ENCODE data around the gene MSI2.

MSI2 gene

GRCh38 chr17:57657211-57657610 is 400.9 kb downstream of the MSI2 start:
- Mint-ChIP-seq H3K27me3 (no peaks in the 10 kb centered on the region), H3K36me3 (ENCODE audit: insufficient read depth) (peaks cover 3% of the 10 kb centered on the region), H3K9me3 (no peaks in the 10 kb centered on the region), H3K4me1 (peaks cover 16% of the 10 kb centered on the region), H3K27ac (ENCODE audit: low read depth) (no peak overlapping the region), H3K4me3 (no peak overlapping the region)
- no peak for DNase-seq (ENCODE audit: low spot score in 2 of 2)
- no peak for ATAC-seq (replicated peaks; ENCODE audit: extremely low read depth, poor library complexity, severe bottlenecking)

GRCh38 chr17:57662041-57662440 is 405.7 kb downstream of the MSI2 start:
- Mint-ChIP-seq H3K27ac (ENCODE audit: low read depth) (peak overlapping the region; percentile 60), H3K36me3 (ENCODE audit: insufficient read depth) (no peaks in the 10 kb centered on the region), H3K9me3 (no peaks in the 10 kb centered on the region), H3K27me3 (no peaks in the 10 kb centered on the region), H3K4me1 (peaks cover 26% of the 10 kb centered on the region), H3K4me3 (no peak overlapping the region)
- no peak for ATAC-seq (replicated peaks; ENCODE audit: extremely low read depth, poor library complexity, severe bottlenecking)
- no peak for DNase-seq (ENCODE audit: low spot score in 2 of 2)

GRCh38 chr17:57662644-57663308 is 406.5 kb downstream of the MSI2 start:
- ATAC-seq (replicated peaks; ENCODE audit: extremely low read depth, poor library complexity, severe bottlenecking) (no peak), DNase-seq (ENCODE audit: low spot score in 2 of 2) (no peak)
- no peaks in the 10 kb centered on the region for H3K9me3 Mint-ChIP-seq
- H3K4me3 Mint-ChIP-seq: no peak overlapping the region
- no peaks in the 10 kb centered on the region for H3K27me3 Mint-ChIP-seq
- peaks cover 24% of the 10 kb centered on the region for H3K4me1 Mint-ChIP-seq
- no peak overlapping the region for H3K27ac Mint-ChIP-seq (ENCODE audit: low read depth)
- H3K36me3 Mint-ChIP-seq (ENCODE audit: insufficient read depth): no peaks in the 10 kb centered on the region

- DNase-seq (ENCODE audit: low spot score in 2 of 2) (no peak), ATAC-seq (replicated peaks; ENCODE audit: extremely low read depth, poor library complexity, severe bottlenecking) (no peak)
- Mint-ChIP-seq H3K4me3 (no peak overlapping the region), H3K36me3 (ENCODE audit: insufficient read depth) (peaks cover 2% of the 10 kb centered on the region), H3K9me3 (no peaks in the 10 kb centered on the region), H3K27me3 (no peaks in the 10 kb centered on the region), H3K4me1 (peaks cover 25% of the 10 kb centered on the region), H3K27ac (ENCODE audit: low read depth) (peak overlapping the region; percentile 80)
Observed at GRCh38 chr17:57663326-57664070, 407.2 kb downstream of the MSI2 start.

GRCh38 chr17:57665128-57665527 is 408.8 kb downstream of the MSI2 start:
- no peak overlapping the region for H3K4me3 Mint-ChIP-seq
- DNase-seq (ENCODE audit: low spot score in 2 of 2) (no peak), ATAC-seq (replicated peaks; ENCODE audit: extremely low read depth, poor library complexity, severe bottlenecking) (no peak)
- H3K27me3 Mint-ChIP-seq: no peaks in the 10 kb centered on the region
- no peaks in the 10 kb centered on the region for H3K9me3 Mint-ChIP-seq
- peaks cover 4% of the 10 kb centered on the region for H3K36me3 Mint-ChIP-seq (ENCODE audit: insufficient read depth)
- H3K27ac Mint-ChIP-seq (ENCODE audit: low read depth): peak overlapping the region; percentile 80
- peaks cover 23% of the 10 kb centered on the region for H3K4me1 Mint-ChIP-seq

GRCh38 chr17:57665696-57666095 is 409.4 kb downstream of the MSI2 start:
- Mint-ChIP-seq H3K36me3 (ENCODE audit: insufficient read depth) (peaks cover 4% of the 10 kb centered on the region), H3K27ac (ENCODE audit: low read depth) (no peak overlapping the region), H3K4me3 (no peak overlapping the region), H3K27me3 (no peaks in the 10 kb centered on the region), H3K4me1 (peaks cover 25% of the 10 kb centered on the region), H3K9me3 (no peaks in the 10 kb centered on the region)
- DNase-seq (ENCODE audit: low spot score in 2 of 2) (no peak), ATAC-seq (replicated peaks; ENCODE audit: extremely low read depth, poor library complexity, severe bottlenecking) (no peak)

GRCh38 chr17:57666201-57666870 is 410.0 kb downstream of the MSI2 start:
- ATAC-seq (replicated peaks; ENCODE audit: extremely low read depth, poor library complexity, severe bottlenecking) (no peak), DNase-seq (ENCODE audit: low spot score in 2 of 2) (no peak)
- Mint-ChIP-seq H3K9me3 (no peaks in the 10 kb centered on the region), H3K4me3 (peak overlapping the region; percentile 25), H3K4me1 (peaks cover 32% of the 10 kb centered on the region), H3K36me3 (ENCODE audit: insufficient read depth) (peaks cover 4% of the 10 kb centered on the region), H3K27ac (ENCODE audit: low read depth) (no peak overlapping the region), H3K27me3 (no peaks in the 10 kb centered on the region)

GRCh38 chr17:57666946-57667345 is 410.6 kb downstream of the MSI2 start:
- peak overlapping the region; percentile 65 for H3K27ac Mint-ChIP-seq (ENCODE audit: low read depth)
- peaks cover 38% of the 10 kb centered on the region for H3K4me1 Mint-ChIP-seq
- H3K36me3 Mint-ChIP-seq (ENCODE audit: insufficient read depth): peaks cover 4% of the 10 kb centered on the region
- DNase-seq (ENCODE audit: low spot score in 2 of 2) (no peak), ATAC-seq (replicated peaks; ENCODE audit: extremely low read depth, poor library complexity, severe bottlenecking) (no peak)
- H3K9me3 Mint-ChIP-seq: no peaks in the 10 kb centered on the region
- H3K4me3 Mint-ChIP-seq: peak overlapping the region; percentile 25
- no peaks in the 10 kb centered on the region for H3K27me3 Mint-ChIP-seq

GRCh38 chr17:57667461-57667923 is 411.2 kb downstream of the MSI2 start:
- DNase-seq (ENCODE audit: low spot score in 2 of 2): no peak
- no peak overlapping the region for H3K4me3 Mint-ChIP-seq
- H3K9me3 Mint-ChIP-seq: no peaks in the 10 kb centered on the region
- H3K27me3 Mint-ChIP-seq: no peaks in the 10 kb centered on the region
- H3K4me1 Mint-ChIP-seq: peaks cover 43% of the 10 kb centered on the region
- peaks cover 6% of the 10 kb centered on the region for H3K36me3 Mint-ChIP-seq (ENCODE audit: insufficient read depth)
- ATAC-seq (replicated peaks; ENCODE audit: extremely low read depth, poor library complexity, severe bottlenecking): no peak
- peak overlapping the region; percentile 65 for H3K27ac Mint-ChIP-seq (ENCODE audit: low read depth)

GRCh38 chr17:57668332-57668731 is 412.0 kb downstream of the MSI2 start:
- DNase-seq (ENCODE audit: low spot score in 2 of 2): no peak
- Mint-ChIP-seq H3K27ac (ENCODE audit: low read depth) (peak overlapping the region; percentile 65), H3K9me3 (no peaks in the 10 kb centered on the region), H3K27me3 (no peaks in the 10 kb centered on the region), H3K36me3 (ENCODE audit: insufficient read depth) (peaks cover 7% of the 10 kb centered on the region), H3K4me3 (no peak overlapping the region), H3K4me1 (peaks cover 51% of the 10 kb centered on the region)
- ATAC-seq (replicated peaks; ENCODE audit: extremely low read depth, poor library complexity, severe bottlenecking): no peak

- peak overlapping the region; percentile 23 for H3K27ac Mint-ChIP-seq (ENCODE audit: low read depth)
Observed at GRCh38 chr17:57669671-57670529, 413.6 kb downstream of the MSI2 start.

More at GRCh38 chr17:57669671-57670529, 413.6 kb downstream of the MSI2 start:
- H3K9me3 Mint-ChIP-seq: no peaks in the 10 kb centered on the region
- peaks cover 7% of the 10 kb centered on the region for H3K36me3 Mint-ChIP-seq (ENCODE audit: insufficient read depth)
- peaks cover 42% of the 10 kb centered on the region for H3K4me1 Mint-ChIP-seq
- H3K27me3 Mint-ChIP-seq: no peaks in the 10 kb centered on the region
- no peak overlapping the region for H3K4me3 Mint-ChIP-seq
- ATAC-seq (replicated peaks; ENCODE audit: extremely low read depth, poor library complexity, severe bottlenecking) (no peak), DNase-seq (ENCODE audit: low spot score in 2 of 2) (peak in 1 of 2 donors; percentile 8)

All from central memory CD8-positive, alpha-beta T cell (primary cell).